T-helper 2 cell (primary cell): ENCODE results near the gene USF3.

Experiments
- DNase-seq, 5 experiments: peaks; one replicate each; pipeline versions ENCODE4 v3.0.0 to v3.0.0-alpha.2; 2012 to 2022

The USF3 gene

GRCh38 chr3:113606539-113607218 lies 89.8 kb downstream of the USF3 start:
- DNase-seq = peak in 2 of 5 experiments; percentile 30 to 94

DNA sequence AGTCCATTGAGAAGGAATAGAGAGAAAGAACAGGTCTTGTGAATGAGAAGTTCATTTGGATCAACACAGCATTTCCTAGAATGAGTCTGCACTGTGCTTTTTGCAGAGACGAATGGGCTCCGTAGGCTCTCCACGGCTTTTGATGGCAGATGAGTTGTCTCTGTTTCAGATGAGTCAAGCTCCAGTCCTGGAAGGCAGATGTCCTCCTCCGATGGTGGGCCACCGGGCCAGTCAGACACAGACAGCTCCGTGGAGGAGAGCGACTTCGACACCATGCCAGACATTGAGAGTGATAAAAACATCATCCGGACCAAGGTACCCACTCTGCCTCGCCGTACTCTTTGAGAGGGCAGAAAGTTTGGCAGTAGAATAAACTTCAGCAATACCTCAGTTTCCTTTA lies 93.6 kb downstream of the USF3 start:
- no peak for DNase-seq

DNA sequence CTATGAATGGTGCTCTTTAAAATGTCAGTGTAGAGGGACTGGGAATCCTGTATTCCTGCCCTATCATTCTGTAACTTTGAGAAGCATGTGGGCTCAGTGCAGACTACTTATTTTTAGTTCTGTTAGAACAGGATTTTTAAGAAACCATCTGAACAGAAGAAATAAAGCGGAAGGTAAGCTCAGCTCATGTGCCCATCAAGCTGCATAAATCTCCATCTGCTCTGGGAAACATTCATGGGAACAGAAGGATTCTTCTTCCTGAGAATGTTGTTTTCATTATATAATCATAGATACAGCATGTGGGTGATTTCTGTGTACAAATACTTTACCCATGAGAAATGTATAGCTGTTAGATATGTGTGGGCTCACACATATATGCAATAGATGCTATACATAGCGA lies 94.2 kb downstream of the USF3 start:
- DNase-seq = no peak

DNA sequence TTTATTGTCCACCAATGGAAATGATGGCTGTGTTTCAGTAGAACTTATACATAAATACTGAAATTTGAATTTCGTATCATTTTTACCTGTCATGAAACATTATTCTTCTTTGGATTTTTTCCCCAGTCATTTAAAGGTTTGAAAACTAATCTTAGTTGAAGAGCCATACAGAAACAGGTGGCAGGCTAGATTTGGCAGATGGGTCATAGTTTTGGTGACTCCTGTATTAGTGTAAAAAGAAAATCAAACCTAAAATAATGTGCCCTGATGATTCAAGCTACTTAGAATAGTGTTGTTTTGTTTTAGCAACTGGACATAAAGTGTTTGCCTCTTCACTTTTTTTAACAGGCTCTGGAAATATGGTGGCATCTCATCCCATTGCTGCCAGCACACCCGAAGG lies 95.2 kb downstream of the USF3 start:
- no peak for DNase-seq

- DNase-seq = no peak
Observed at GRCh38 chr3:113600418-113601182, 95.8 kb downstream of the USF3 start.
